Left lung (tissue), 10 donors: Measurements from ENCODE around the gene PTPRN2. TPM values are rescaled to one million over a fixed set of nuclear protein-coding genes. Genes with fewer than 3 reads are reported as not detected.

Experiments
- ATAC-seq: fragments of 200-7000 bp; cut with Tn5 transposase; one replicate; pipeline ENCODE4 v1.9.1; 2020; ENCODE audit warnings: moderate library complexity
- DNase-seq, 4 donors: peaks; one replicate each; pipeline ENCODE4 v3.0.0-alpha.2; 2013 to 2020
- H3K27ac ChIP-seq, 2 donors: fragments of 200-600 bp; sonication (generic) in 1 of 2; one replicate each; pipeline versions ENCODE4 v1.5.0 to v1.8.0; 2020 to 2021
- H3K27me3 ChIP-seq, 2 donors: fragments of 200-600 bp; sonication (generic) in 1 of 2; one replicate each; pipeline versions ENCODE4 v1.5.0 to v1.8.0; 2020 to 2021
- H3K36me3 ChIP-seq, 2 donors: fragments of 200-600 bp; sonication (generic) in 1 of 2; one replicate each; pipeline versions ENCODE4 v1.5.0 to v1.8.0; 2020 to 2021
- H3K4me1 ChIP-seq, 2 donors: fragments of 200-600 bp; one replicate each; pipeline ENCODE4 v1.8.0; 2021
- H3K4me3 ChIP-seq, 2 donors: fragments of 200-600 bp; sonication (generic) in 1 of 2; one replicate each; pipeline versions ENCODE4 v1.5.0 to v1.8.0; 2020 to 2021; ENCODE audit warnings: mild to moderate bottlenecking in 1 of 2
- H3K9me3 ChIP-seq, 2 donors: fragments of 200-600 bp; sonication (generic) in 1 of 2; one replicate each; pipeline versions ENCODE4 v1.5.0 to v1.8.0; 2020 to 2021
- intact Hi-C, 2 donors: fragments of 100-400 bp; cut with DNase I; formaldehyde crosslinking; loops; one replicate each; pipeline versions ENCODE4 v1.11.2 to v1.14.2; 2022
- polyA plus RNA-seq, 6 donors: library from polyadenylated mRNA; unstranded; fragments of 120-200 nt; gene quantifications; one replicate each; pipeline ENCODE4 v1.2.1, GENCODE V29; 2013; ENCODE audit not compliant: insufficient read length in 6 of 6
- total RNA-seq, 2 donors: library from RNA; stranded (reverse); fragmentation: NEBNext Ultra II Directional; extraction: Animal tissue kit (Norgen Biotek cat#: 25700); gene quantifications; one replicate each; pipeline ENCODE4 v1.2.1, GENCODE V29; 2021
- TF ChIP-seq, protein P1 (sequence below), 2 donors: fragments of 200-600 bp; sonication (generic) in 1 of 2; IDR thresholded peaks; one replicate each; pipeline versions ENCODE4 v1.5.0 to v1.8.0; 2021; ENCODE audit warnings: antibody characterized with exemption in 2 of 2
- donor health status: DM: no; HTN: yes; CAD: no.
- donor health status: DM: no; HTN: no; CAD: no.

The PTPRN2 gene
- total and polyA plus RNA-seq, 8 donors: 4.0 to 7.8 (median 6.8) TPM

DNA sequence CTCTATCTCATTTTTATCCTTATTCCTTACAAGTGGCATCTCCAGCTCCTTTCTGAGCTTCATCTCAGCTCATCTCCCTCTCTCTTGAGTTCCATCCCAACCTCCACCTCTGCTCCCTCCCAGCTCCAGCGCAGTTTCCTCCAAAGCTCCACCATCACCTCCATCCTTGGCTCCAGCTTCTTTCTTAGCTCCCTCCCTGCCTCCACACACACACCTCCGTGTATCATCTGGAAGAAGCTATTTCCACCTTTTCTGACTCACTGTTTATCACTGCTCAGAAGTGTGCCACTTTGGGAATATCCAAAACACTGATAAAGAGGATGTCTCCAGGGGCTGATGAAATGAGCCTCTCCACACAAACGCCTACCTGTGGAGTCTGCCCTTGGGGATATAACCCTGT is 481.4 kb downstream of the PTPRN2 start:
- no peaks in the 10 kb centered on the region for H3K36me3 ChIP-seq
- H3K27ac ChIP-seq: no peak overlapping the region
- intact Hi-C loops: no loop called here
- ATAC-seq (no peak), DNase-seq (no peak)
- no peak overlapping the region for H3K4me3 ChIP-seq
- no peaks in the 10 kb centered on the region for H3K4me1 ChIP-seq
- TF ChIP-seq, protein P1, sequence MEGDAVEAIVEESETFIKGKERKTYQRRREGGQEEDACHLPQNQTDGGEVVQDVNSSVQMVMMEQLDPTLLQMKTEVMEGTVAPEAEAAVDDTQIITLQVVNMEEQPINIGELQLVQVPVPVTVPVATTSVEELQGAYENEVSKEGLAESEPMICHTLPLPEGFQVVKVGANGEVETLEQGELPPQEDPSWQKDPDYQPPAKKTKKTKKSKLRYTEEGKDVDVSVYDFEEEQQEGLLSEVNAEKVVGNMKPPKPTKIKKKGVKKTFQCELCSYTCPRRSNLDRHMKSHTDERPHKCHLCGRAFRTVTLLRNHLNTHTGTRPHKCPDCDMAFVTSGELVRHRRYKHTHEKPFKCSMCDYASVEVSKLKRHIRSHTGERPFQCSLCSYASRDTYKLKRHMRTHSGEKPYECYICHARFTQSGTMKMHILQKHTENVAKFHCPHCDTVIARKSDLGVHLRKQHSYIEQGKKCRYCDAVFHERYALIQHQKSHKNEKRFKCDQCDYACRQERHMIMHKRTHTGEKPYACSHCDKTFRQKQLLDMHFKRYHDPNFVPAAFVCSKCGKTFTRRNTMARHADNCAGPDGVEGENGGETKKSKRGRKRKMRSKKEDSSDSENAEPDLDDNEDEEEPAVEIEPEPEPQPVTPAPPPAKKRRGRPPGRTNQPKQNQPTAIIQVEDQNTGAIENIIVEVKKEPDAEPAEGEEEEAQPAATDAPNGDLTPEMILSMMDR (IDR thresholded peaks at IDR 0.05): no peak
- peaks cover 0 to 27% of the 10 kb centered on the region in 2 donors for H3K9me3 ChIP-seq
- peaks cover 0 to 7% of the 10 kb centered on the region in 2 donors for H3K27me3 ChIP-seq

DNA sequence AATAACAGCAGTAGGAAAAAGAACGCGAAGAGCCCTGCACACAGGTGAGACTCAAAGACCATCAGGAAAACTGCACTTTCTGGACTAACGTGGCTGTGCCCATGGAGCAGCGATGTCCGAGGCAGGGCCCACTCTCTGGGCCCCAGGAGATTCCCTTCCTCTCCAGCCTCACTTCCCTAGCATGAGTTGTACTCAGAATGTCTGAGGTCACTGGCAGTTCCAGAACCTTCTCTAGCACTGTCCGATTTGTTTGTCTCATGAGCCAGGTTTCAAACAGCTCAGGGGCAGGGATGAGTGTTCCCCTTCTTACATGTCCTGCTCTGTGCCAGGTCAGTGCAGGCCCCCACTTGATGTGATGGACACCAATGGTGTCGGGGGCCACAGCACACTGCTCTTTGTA is 484.2 kb downstream of the PTPRN2 start:
- H3K36me3 ChIP-seq: no peaks in the 10 kb centered on the region
- ATAC-seq (no peak), DNase-seq (no peak)
- H3K4me3 ChIP-seq: no peak overlapping the region
- peaks cover 0 to 7% of the 10 kb centered on the region in 2 donors for H3K27me3 ChIP-seq
- intact Hi-C loops: no loop called here
- no peak overlapping the region for H3K27ac ChIP-seq
- TF ChIP-seq, protein P1 (IDR thresholded peaks at IDR 0.05): no peak
- no peaks in the 10 kb centered on the region for H3K4me1 ChIP-seq
- H3K9me3 ChIP-seq: peaks cover 0 to 11% of the 10 kb centered on the region in 2 donors

DNA sequence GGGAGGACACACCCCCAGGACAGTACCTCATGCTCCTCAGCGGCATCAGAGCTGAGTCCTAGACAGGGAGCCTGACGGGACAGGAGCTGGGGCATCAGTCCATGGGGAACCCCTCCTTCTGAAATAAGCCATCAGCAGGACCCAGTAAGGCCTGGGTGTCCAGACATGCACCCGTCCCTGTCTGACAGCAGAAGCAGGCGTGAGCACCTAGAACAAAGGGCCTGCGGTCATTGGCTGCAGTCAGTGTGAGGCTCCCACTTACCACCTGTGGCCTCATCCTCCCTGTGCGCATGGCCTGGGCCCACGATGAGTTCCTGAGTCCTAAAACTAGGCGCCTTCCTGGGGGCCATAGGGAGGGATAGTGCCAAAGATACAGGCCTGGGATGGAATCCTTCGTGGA is 484.7 kb downstream of the PTPRN2 start:
- intact Hi-C loops: no loop called here

DNA sequence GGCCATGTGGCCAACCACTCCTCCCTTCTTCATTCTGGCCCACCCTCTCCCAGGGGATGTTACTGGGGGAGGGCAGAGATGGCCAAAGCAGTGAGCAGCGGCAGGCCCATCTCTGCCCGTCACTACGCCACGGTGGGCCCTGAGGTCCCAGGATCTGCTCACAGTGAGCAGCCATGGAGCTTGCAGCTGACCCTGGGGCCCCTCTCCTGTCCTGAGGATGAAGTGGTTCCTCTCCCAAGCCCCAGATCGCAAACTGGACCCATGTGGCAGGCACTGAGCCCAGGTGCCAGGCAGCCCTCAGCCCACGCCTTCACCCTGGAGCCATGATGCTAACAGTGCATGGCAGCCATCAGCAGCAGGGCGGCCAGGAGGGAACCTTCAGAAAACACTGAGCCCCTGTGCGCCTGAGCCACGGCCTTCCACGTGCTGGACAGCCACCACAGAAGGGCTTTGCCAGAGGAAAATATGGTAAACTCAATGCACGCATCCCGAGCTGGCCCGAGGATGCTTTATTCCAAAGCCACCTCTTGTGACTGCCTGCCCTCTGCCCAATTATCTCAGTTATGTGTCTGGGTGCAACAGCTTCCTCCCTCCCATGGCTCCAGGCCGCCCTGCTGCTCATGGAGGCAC is 485.7 kb downstream of the PTPRN2 start:
- Histone ChIP-seq H3K27me3 (peaks cover 0 to 7% of the 10 kb centered on the region in 2 donors), H3K9me3 (peaks cover 0 to 13% of the 10 kb centered on the region in 2 donors), H3K36me3 (no peaks in the 10 kb centered on the region), H3K27ac (no peak overlapping the region), H3K4me1 (no peaks in the 10 kb centered on the region), H3K4me3 (no peak overlapping the region)
- intact Hi-C loops: no loop called here
- DNase-seq: peak in 1 of 4 donors; percentile 67
- ATAC-seq: no peak
- TF ChIP-seq, protein P1 (IDR thresholded peaks at IDR 0.05): no peak

More for the DNA sequence above, 484.7 kb downstream of the PTPRN2 start:
- Histone ChIP-seq H3K4me1 (no peaks in the 10 kb centered on the region), H3K36me3 (no peaks in the 10 kb centered on the region), H3K9me3 (peaks cover 0 to 13% of the 10 kb centered on the region in 2 donors), H3K27me3 (peaks cover 0 to 7% of the 10 kb centered on the region in 2 donors), H3K27ac (no peak overlapping the region), H3K4me3 (no peak overlapping the region)
- TF ChIP-seq, protein P1 (IDR thresholded peaks at IDR 0.05): no peak
- ATAC-seq: no peak
- peak in 1 of 4 donors; percentile 33 for DNase-seq

DNA sequence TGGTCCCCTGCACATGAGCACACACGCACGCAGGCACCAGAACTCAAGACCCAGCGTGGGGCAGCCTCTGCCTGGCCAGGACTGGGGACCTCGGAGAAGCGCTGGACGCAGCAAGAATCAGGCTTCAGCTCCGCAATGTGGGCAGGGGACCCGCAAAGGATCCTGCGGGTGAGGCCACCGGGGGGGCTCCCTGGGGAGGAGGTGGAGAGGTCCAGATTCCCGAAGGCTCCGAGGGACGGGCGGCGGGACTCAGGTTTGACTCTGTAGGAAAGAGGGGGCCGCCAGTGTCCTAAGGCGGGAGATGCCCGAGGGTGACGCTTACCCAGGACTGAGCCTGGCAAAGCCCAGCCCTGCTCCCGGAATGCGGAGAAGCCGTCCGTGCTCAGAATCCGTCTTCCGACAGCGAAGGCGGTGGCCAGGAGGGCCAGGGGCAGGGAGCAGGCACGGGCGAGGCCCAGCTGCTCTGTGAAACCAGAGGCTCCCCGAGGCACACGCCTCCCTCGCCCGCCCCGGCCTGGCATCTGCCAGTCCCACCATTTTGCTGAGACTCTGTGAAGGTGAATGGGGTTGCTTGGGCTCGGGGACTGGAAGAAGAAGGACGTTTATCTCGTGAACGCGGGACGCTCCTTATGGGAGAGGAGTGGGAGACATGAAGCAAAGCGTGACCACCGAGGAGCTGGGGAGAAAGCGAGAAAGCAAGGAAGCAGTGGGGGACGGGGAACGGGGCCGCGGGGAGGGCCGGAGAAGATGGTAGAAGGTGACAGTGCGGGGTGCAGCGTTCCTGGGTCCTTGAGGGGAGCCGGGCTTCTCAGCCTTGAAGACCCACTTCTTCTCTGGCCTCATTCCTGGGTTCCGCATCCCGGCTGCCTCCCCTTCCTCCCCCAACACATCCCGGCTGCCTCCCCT is 489.2 kb downstream of the PTPRN2 start:
- Histone ChIP-seq H3K27ac (no peak overlapping the region), H3K4me3 (no peak overlapping the region), H3K4me1 (no peaks in the 10 kb centered on the region), H3K36me3 (no peaks in the 10 kb centered on the region), H3K27me3 (peaks cover 0 to 7% of the 10 kb centered on the region in 2 donors), H3K9me3 (peaks cover 0 to 13% of the 10 kb centered on the region in 2 donors)
- DNase-seq: peak in 1 of 4 donors; percentile 77
- no peak for ATAC-seq
- intact Hi-C loops: no loop called here
- TF ChIP-seq, protein P1 (IDR thresholded peaks at IDR 0.05): no peak
